Loucy (cell line): ENCODE measurements around the gene PSMG4.

Experiments used
- CTCF ChIP-seq: fragments of 200-600 bp; sonication (generic); conservative IDR thresholded peaks from 2 replicates; pipeline ENCODE4 v1.5.1; 2014; ENCODE audit warnings: mild to moderate bottlenecking, antibody characterized with exemption, low read length
- EZH2phosphoT487 ChIP-seq: fragments of 200-600 bp; IDR thresholded peaks from 2 replicates; pipeline ENCODE4 v1.6.1; 2018; ENCODE audit warnings: antibody characterized with exemption, mild to moderate bottlenecking, moderate library complexity, borderline replicate concordance

- TF ChIP-seq CTCF (no peak), EZH2phosphoT487 (no peak)
These were observed 36.2 kb upstream of the PSMG4 start for GRCh38 chr6:3222506-3223038.
